Vagina (tissue), 2 donors: Measurements from ENCODE around the gene KCND2.

ENCODE experiments used
- POLR2A ChIP-seq, 2 donors: fragments of 450-650 bp; IDR thresholded peaks; one replicate each; pipeline ENCODE4 v1.6.1; 2017; ENCODE audit warnings: antibody characterized with exemption in 2 of 2, mild to moderate bottlenecking in 2 of 2, moderate library complexity in 2 of 2
- POLR2AphosphoS5 ChIP-seq, 2 donors: sonication (generic); formaldehyde crosslinking; IDR thresholded peaks; one replicate each; pipeline ENCODE4 v1.9.0; 2017; ENCODE audit warnings: antibody characterized with exemption in 2 of 2, mild to moderate bottlenecking in 2 of 2, low read depth in 1 of 2; ENCODE audit not compliant: insufficient read depth in 1 of 2
- TF ChIP-seq, protein P1 (sequence below), 3 experiments: fragments of 450-650 bp in 2 of 3; fragments of 200-600 bp in 1 of 3; sonication (generic) in 1 of 3; IDR thresholded peaks; one replicate each; pipeline ENCODE4 v1.5.1; 2017 to 2019; ENCODE audit warnings: antibody characterized with exemption in 3 of 3, mild to moderate bottlenecking in 2 of 3, moderate library complexity in 2 of 3

- TF ChIP-seq, protein P1, sequence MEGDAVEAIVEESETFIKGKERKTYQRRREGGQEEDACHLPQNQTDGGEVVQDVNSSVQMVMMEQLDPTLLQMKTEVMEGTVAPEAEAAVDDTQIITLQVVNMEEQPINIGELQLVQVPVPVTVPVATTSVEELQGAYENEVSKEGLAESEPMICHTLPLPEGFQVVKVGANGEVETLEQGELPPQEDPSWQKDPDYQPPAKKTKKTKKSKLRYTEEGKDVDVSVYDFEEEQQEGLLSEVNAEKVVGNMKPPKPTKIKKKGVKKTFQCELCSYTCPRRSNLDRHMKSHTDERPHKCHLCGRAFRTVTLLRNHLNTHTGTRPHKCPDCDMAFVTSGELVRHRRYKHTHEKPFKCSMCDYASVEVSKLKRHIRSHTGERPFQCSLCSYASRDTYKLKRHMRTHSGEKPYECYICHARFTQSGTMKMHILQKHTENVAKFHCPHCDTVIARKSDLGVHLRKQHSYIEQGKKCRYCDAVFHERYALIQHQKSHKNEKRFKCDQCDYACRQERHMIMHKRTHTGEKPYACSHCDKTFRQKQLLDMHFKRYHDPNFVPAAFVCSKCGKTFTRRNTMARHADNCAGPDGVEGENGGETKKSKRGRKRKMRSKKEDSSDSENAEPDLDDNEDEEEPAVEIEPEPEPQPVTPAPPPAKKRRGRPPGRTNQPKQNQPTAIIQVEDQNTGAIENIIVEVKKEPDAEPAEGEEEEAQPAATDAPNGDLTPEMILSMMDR (IDR thresholded peaks at IDR 0.05): no peak
- no peak for TF ChIP-seq POLR2AphosphoS5 (IDR thresholded peaks at IDR 0.05; ENCODE audit: insufficient read depth in 1 of 2, low read depth in 1 of 2)
- no peak for TF ChIP-seq POLR2A (IDR thresholded peaks at IDR 0.05)
These were observed 411.5 kb downstream of the KCND2 start for GRCh38 chr7:120684463-120684862.
